Endothelial cell (in vitro differentiated cells): ENCODE data around the gene HMSD. TPM values are rescaled to one million over a fixed set of nuclear protein-coding genes. Genes with fewer than 3 reads are reported as not detected.
A peak's percentile ranks its signal among the peaks of the same experiment; 100 is the strongest.

Experiments
- DNase-seq: peaks from one replicate; pipeline ENCODE4 v3.0.0; 2021; ENCODE audit warnings: low spot score
- H3K27ac Mint-ChIP-seq: one replicate; pipeline ENCODE4 v1.8.0; 2021; ENCODE audit warnings: mixed read lengths, inconsistent platforms; ENCODE audit not compliant: unreplicated experiment
- H3K27me3 Mint-ChIP-seq: one replicate; pipeline ENCODE4 v1.8.0; 2021; ENCODE audit warnings: mild to moderate bottlenecking, moderate library complexity, mixed read lengths, inconsistent platforms; ENCODE audit not compliant: unreplicated experiment
- H3K36me3 Mint-ChIP-seq: one replicate; pipeline ENCODE4 v1.8.0; 2021; ENCODE audit warnings: mild to moderate bottlenecking, low read depth, mixed read lengths, inconsistent platforms; ENCODE audit not compliant: unreplicated experiment
- H3K4me1 Mint-ChIP-seq: one replicate; pipeline ENCODE4 v1.8.0; 2021; ENCODE audit warnings: mild to moderate bottlenecking, mixed read lengths, inconsistent platforms; ENCODE audit not compliant: unreplicated experiment
- H3K4me3 Mint-ChIP-seq: one replicate; pipeline ENCODE4 v1.8.0; 2021; ENCODE audit warnings: mild to moderate bottlenecking, mixed read lengths, inconsistent platforms; ENCODE audit not compliant: unreplicated experiment
- H3K9me3 Mint-ChIP-seq: one replicate; pipeline ENCODE4 v1.8.0; 2021; ENCODE audit warnings: mixed read lengths, inconsistent platforms; ENCODE audit not compliant: unreplicated experiment
- total RNA-seq: library from RNA; stranded (reverse); fragmentation: NEBNext Ultra II Directional; extraction: Animal tissue kit (Norgen Biotek cat#: 25700); gene quantifications from one replicate; pipeline ENCODE4 v1.2.1, GENCODE V29; 2021; ENCODE audit not compliant: unreplicated experiment
- TF ChIP-seq, protein P1 (sequence below): fragments of 200-600 bp; sonication (generic); IDR thresholded peaks from one replicate; pipeline ENCODE4 v1.5.0; 2021; ENCODE audit warnings: antibody characterized with exemption; ENCODE audit not compliant: unreplicated experiment

The HMSD gene
- total RNA-seq, 1 donor from 2014 or later: not detected

GRCh38 chr18:63994783-63995399 lies 45.8 kb downstream of the HMSD start:
- H3K27ac Mint-ChIP-seq: no peak overlapping the region
- peaks cover 13% of the 10 kb centered on the region for H3K36me3 Mint-ChIP-seq
- no peak overlapping the region for H3K4me3 Mint-ChIP-seq
- TF ChIP-seq, protein P1, sequence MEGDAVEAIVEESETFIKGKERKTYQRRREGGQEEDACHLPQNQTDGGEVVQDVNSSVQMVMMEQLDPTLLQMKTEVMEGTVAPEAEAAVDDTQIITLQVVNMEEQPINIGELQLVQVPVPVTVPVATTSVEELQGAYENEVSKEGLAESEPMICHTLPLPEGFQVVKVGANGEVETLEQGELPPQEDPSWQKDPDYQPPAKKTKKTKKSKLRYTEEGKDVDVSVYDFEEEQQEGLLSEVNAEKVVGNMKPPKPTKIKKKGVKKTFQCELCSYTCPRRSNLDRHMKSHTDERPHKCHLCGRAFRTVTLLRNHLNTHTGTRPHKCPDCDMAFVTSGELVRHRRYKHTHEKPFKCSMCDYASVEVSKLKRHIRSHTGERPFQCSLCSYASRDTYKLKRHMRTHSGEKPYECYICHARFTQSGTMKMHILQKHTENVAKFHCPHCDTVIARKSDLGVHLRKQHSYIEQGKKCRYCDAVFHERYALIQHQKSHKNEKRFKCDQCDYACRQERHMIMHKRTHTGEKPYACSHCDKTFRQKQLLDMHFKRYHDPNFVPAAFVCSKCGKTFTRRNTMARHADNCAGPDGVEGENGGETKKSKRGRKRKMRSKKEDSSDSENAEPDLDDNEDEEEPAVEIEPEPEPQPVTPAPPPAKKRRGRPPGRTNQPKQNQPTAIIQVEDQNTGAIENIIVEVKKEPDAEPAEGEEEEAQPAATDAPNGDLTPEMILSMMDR: peak; percentile 87
- DNase-seq: peak; percentile 39
- peaks cover 8% of the 10 kb centered on the region for H3K9me3 Mint-ChIP-seq
- peaks cover 2% of the 10 kb centered on the region for H3K27me3 Mint-ChIP-seq
- H3K4me1 Mint-ChIP-seq: no peaks in the 10 kb centered on the region

DNA sequence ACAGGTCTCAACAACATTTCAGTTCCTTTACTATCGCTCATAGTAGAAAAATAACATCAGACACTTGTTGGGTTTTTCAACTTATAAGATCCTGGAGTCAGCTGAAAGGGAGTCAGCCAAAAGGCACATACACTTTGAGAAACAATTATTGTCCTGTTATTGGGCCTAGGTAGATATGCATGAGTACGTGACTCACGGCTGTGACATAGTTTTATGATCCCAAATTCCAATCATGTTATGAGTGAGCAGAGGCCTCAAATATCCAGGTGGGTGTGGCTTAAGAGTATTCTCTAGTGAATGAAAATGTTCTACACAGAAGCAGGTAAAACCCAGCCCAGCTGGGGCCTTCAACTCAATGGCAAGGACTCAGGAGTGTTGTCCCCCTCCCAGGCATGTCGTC lies 47.9 kb downstream of the HMSD start:
- Mint-ChIP-seq H3K4me3 (no peak overlapping the region), H3K27me3 (peaks cover 2% of the 10 kb centered on the region), H3K27ac (no peak overlapping the region), H3K4me1 (no peaks in the 10 kb centered on the region), H3K9me3 (peaks cover 8% of the 10 kb centered on the region), H3K36me3 (peaks cover 13% of the 10 kb centered on the region)
- TF ChIP-seq, protein P1: no peak
- no peak for DNase-seq

- no peak for DNase-seq
Observed at GRCh38 chr18:63997606-63998005, 48.5 kb downstream of the HMSD start.

GRCh38 chr18:63999871-64000270 lies 50.8 kb downstream of the HMSD start:
- Mint-ChIP-seq H3K36me3 (peaks cover 11% of the 10 kb centered on the region), H3K4me1 (no peaks in the 10 kb centered on the region), H3K9me3 (peaks cover 8% of the 10 kb centered on the region), H3K27me3 (peaks cover 3% of the 10 kb centered on the region), H3K27ac (no peak overlapping the region), H3K4me3 (no peak overlapping the region)
- TF ChIP-seq, protein P1: no peak
- no peak for DNase-seq

More at GRCh38 chr18:63997606-63998005, 48.5 kb downstream of the HMSD start:
- H3K36me3 Mint-ChIP-seq: peaks cover 13% of the 10 kb centered on the region
- H3K27me3 Mint-ChIP-seq: peaks cover 3% of the 10 kb centered on the region
- H3K9me3 Mint-ChIP-seq: peaks cover 8% of the 10 kb centered on the region
- no peaks in the 10 kb centered on the region for H3K4me1 Mint-ChIP-seq
- no peak overlapping the region for H3K27ac Mint-ChIP-seq
- TF ChIP-seq, protein P1: no peak
- no peak overlapping the region for H3K4me3 Mint-ChIP-seq

- H3K36me3 Mint-ChIP-seq: peaks cover 4% of the 10 kb centered on the region
- H3K27me3 Mint-ChIP-seq: peaks cover 4% of the 10 kb centered on the region
- no peaks in the 10 kb centered on the region for H3K9me3 Mint-ChIP-seq
- no peak overlapping the region for H3K27ac Mint-ChIP-seq
- TF ChIP-seq, protein P1: no peak
- no peak overlapping the region for H3K4me3 Mint-ChIP-seq
- no peak for DNase-seq
- H3K4me1 Mint-ChIP-seq: no peaks in the 10 kb centered on the region
Observed at GRCh38 chr18:64002581-64002980, 53.5 kb downstream of the HMSD start.
